Progenitor cell of endocrine pancreas (in vitro differentiated cells): ENCODE data around the gene GSPT1. TPM values are rescaled to one million over a fixed set of nuclear protein-coding genes. Genes with fewer than 3 reads are reported as not detected.

Experiments used
- DNase-seq: peaks from one replicate; pipeline ENCODE4 v3.0.0; 2021; ENCODE audit warnings: low spot score; ENCODE audit not compliant: unreplicated experiment
- H3K27ac Mint-ChIP-seq: 2 replicates; pipeline ENCODE4 v1.8.0; 2021; ENCODE audit warnings: mild to moderate bottlenecking, moderate library complexity, mixed read lengths
- H3K27me3 Mint-ChIP-seq: 2 replicates; pipeline ENCODE4 v1.8.0; 2021; ENCODE audit warnings: mixed read lengths
- H3K36me3 Mint-ChIP-seq: 2 replicates; pipeline ENCODE4 v1.8.0; 2022; ENCODE audit warnings: mixed read lengths; ENCODE audit not compliant: insufficient read depth
- H3K4me1 Mint-ChIP-seq: 2 replicates; pipeline ENCODE4 v1.8.0; 2021; ENCODE audit warnings: low read depth, mixed read lengths
- H3K4me3 Mint-ChIP-seq: 2 replicates; pipeline ENCODE4 v1.8.0; 2021; ENCODE audit warnings: low read depth, mild to moderate bottlenecking, moderate library complexity, mixed read lengths
- H3K9me3 Mint-ChIP-seq: 2 replicates; pipeline ENCODE4 v1.8.0; 2021; ENCODE audit warnings: low read depth, mixed read lengths
- CTCF ChIP-seq: fragments of 200-600 bp; sonication (generic); IDR thresholded peaks from one replicate; pipeline ENCODE4 v1.5.0; 2021; ENCODE audit warnings: antibody characterized with exemption, mild to moderate bottlenecking; ENCODE audit not compliant: unreplicated experiment
- total RNA-seq: library from RNA; stranded (reverse); gene quantifications from 2 replicates; pipeline ENCODE4 v1.2.1, GENCODE V29; 2021

The GSPT1 gene
- total RNA-seq, 1 donor from 2014 or later: 89.9 TPM

- Mint-ChIP-seq H3K9me3 (no peaks in the 10 kb centered on the region), H3K27me3 (no peaks in the 10 kb centered on the region), H3K36me3 (peaks cover 6% of the 10 kb centered on the region), H3K4me1 (no peaks in the 10 kb centered on the region), H3K4me3 (no peak overlapping the region), H3K27ac (peak overlapping the region; percentile 13)
- no peak for DNase-seq
- TF ChIP-seq CTCF: no peak
Observed at GRCh38 chr16:11868412-11868980, 47.3 kb downstream of the GSPT1 start.

GRCh38 chr16:11862489-11862888 lies 53.3 kb downstream of the GSPT1 start:
- no peak for TF ChIP-seq CTCF
- Mint-ChIP-seq H3K4me1 (no peaks in the 10 kb centered on the region), H3K27ac (no peak overlapping the region), H3K9me3 (no peaks in the 10 kb centered on the region), H3K4me3 (no peak overlapping the region), H3K27me3 (no peaks in the 10 kb centered on the region), H3K36me3 (no peaks in the 10 kb centered on the region)
- DNase-seq: no peak

GRCh38 chr16:11857161-11857560 lies 58.6 kb downstream of the GSPT1 start:
- no peak for DNase-seq
- Mint-ChIP-seq H3K36me3 (peaks cover 1% of the 10 kb centered on the region), H3K4me3 (no peak overlapping the region), H3K27me3 (no peaks in the 10 kb centered on the region), H3K4me1 (peaks cover 5% of the 10 kb centered on the region), H3K27ac (no peak overlapping the region), H3K9me3 (no peaks in the 10 kb centered on the region)
- TF ChIP-seq CTCF: no peak

GRCh38 chr16:11852092-11852809 lies 63.5 kb downstream of the GSPT1 start:
- TF ChIP-seq CTCF: no peak
- H3K4me1 Mint-ChIP-seq: peaks cover 17% of the 10 kb centered on the region
- no peaks in the 10 kb centered on the region for H3K27me3 Mint-ChIP-seq
- no peaks in the 10 kb centered on the region for H3K9me3 Mint-ChIP-seq
- H3K36me3 Mint-ChIP-seq: peaks cover 10% of the 10 kb centered on the region
- no peak for DNase-seq
- peak overlapping the region; percentile 99 for H3K4me3 Mint-ChIP-seq
- peak overlapping the region; percentile 99 for H3K27ac Mint-ChIP-seq

- H3K27me3 Mint-ChIP-seq: no peaks in the 10 kb centered on the region
- H3K4me3 Mint-ChIP-seq: peak within 1 kb of the TSS; percentile 99
- peak; percentile 87 for DNase-seq
- H3K9me3 Mint-ChIP-seq: no peaks in the 10 kb centered on the region
- TF ChIP-seq CTCF: no peak
- H3K4me1 Mint-ChIP-seq: peaks cover 17% of the 10 kb centered on the region
- H3K27ac Mint-ChIP-seq: peak within 1 kb of the TSS; percentile 99
- peaks cover 12% of the 10 kb centered on the region for H3K36me3 Mint-ChIP-seq
Observed at GRCh38 chr16:11851294-11852091, 64.3 kb downstream of the GSPT1 start, which contains the start of gene RSL1D1. Gene RSL1D1 (minus strand): TSS chr16:11851542. CDS start chr16:11851512, 30 bp downstream.
